HG02571 (cell line): Measurements from ENCODE around the gene TBX2.
"Not testable (repeated sequence)": the region's sequence is repeated elsewhere in the genome, so short reads cannot be mapped to it uniquely, and the experiment has no call there.

Experiments used
- ATAC-seq: cut with Tn5 transposase; IDR thresholded peaks from one replicate; pipeline ENCODE4 v1.9.1; 2021; ENCODE audit warnings: mild to moderate bottlenecking, moderate library complexity; ENCODE audit not compliant: unreplicated experiment

Gene TBX2

DNA sequence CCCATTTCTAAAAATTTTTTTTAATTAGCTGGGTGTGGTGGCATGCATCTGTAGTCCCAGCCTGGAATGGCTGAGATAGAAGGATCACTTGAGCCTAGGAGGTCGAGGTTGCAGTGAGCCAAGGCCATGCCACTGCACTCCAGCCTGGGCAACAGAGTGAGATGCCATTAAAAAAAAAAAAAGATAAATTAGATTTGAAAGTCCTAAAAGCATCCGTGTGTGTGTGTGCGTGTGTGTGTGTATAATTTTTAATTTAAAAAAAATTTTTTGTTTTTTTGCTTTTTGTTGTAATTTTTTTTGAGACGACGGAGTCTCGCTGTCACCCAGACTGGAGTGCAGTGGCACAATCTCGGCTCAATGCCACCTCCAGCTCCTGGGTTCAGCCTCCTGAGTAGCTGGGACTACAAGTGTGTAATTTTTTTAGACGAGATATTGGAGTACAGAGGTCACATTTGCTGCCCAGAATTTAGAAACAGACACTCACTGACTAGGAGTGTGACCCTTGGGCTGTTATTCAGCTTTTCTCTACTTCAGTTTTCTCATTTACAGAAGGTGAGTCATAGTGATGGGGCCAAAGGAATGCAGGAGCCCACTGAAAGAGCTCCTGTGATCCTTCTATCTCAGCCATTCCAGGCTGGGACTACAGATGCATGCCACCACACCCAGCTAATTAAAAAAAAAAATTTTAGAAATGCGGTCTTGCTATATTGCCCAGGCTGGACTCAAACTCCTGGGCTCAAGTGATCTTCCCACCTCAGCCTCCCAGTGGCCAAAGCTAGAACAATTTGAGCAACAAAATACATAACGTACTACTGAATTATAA is 27.1 kb downstream of the TBX2 start:
- no peak for ATAC-seq

- ATAC-seq: no peak
Measured at GRCh38 chr17:61427567-61427966, 27.9 kb downstream of the TBX2 start.

DNA sequence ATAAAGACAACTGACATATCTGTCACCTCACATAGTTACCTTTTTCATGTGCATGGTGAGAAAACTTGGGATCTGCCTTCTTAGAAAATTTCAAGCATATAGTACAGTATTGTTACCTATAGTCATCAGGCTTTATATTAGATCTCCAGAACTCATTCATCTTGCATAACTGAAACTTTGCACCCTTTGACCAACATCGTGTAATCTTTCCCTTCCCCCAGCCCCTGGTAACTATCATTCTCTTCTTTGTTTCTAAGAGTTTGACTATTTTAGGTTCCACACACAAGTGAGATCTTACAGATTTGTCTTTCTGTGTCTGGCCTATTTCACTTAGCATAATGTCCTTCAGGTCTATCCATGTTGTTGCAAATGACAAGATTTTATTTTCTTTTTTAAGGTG is 29.6 kb downstream of the TBX2 start:
- no peak for ATAC-seq

DNA sequence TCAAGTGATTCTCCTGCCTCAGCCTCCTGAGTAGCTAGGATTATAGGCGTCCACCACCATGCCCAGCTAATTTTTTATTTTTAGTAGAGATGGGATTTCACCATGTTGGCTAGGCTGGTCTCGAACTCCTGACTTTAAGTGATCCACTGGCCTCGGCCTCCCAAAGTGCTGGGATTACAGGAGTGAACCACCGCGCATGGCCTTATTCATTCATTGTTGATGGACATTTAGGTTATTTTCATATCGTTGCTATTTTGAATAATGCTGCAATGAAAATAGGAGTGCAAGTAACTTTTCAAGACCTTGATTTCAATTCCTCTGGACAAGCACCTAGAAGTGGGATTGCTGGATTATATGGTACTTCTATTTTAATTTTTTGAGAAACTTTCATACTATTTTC is 30.2 kb downstream of the TBX2 start:
- not testable (repeated sequence) for ATAC-seq

DNA sequence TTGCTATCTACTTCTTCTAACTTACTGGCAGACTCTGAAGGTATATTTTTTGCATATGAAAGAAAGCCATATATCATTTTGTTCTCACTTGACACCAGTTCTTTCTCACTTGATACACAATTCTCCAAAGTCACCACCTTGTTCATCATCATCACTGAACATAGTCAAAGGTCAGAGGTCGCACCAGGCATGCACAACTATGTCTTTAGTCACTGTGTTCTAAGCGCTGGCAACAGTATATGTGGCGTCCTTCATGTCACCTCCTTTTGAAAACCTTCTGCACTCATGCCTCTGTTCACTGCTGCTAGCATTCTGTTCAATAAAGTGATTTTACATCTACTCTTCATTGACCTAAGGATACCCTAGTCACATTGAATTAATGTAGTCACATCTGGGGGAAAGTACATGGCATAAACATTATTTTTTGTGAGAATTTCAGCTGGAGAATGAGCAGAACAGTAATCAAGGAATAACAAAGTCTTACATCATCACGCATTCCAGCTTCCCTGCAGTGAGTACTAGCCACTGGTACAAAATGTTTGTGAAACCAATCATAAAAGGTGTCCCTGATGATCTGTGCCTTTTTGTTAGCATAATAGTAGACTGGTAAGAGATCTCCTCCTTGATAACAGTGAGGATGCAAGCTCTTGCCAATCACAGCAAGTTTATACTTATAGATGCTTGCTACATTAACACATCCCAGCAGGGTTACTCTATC is 32.1 kb downstream of the TBX2 start:
- no peak for ATAC-seq

DNA sequence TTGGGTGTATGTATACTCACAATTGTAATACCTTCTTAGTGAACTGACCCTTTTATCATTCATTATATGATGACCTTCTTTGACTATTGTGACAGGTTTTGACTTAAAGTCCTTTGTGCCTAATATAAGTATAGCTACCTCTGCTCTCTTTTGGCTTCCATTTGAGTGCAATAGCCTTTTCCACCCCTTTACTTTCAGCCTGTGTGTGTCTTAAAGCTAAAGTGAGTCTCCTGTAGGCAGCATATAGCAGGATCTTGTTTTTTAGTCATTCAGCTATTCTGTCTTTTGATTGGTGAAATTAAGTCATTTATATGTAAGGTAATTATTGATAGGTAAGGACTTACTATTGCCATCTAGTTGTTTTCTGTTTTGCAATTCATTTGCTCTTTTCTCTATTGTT is 36.6 kb downstream of the TBX2 start:
- ATAC-seq: no peak

DNA sequence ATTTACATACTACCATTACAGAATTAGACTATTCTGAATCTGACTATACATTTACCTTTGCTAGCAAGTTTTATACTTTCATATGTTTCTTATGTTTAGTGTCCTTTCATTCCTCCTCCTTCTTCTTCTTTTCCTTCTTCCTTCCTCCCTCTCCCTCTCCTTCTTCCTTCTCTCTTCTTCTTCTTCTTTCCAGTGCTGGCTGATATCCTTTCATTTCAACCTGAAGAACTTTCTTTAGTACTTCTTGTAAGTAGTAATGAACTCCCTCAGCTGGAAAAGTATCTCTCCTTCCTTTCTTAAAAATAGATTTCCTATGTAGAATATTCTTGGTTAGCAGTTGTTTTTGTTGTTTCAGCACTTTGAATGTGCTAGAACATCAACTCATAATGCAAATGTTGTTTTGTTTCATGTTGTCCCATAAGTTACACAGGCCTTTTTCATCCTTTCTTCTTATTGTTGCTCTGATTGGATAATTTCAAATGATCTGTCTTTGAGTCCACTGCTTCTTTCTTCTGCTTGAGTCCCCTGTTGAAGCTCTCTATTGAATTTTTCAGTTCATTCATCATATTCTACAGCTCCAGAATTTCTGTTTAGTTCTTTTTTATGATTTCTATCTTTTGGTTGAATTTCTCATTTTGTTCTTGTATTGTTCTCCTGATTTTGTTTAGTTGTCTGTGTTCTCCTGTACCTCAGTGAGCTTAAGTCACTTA is 37.5 kb downstream of the TBX2 start:
- ATAC-seq: no peak

DNA sequence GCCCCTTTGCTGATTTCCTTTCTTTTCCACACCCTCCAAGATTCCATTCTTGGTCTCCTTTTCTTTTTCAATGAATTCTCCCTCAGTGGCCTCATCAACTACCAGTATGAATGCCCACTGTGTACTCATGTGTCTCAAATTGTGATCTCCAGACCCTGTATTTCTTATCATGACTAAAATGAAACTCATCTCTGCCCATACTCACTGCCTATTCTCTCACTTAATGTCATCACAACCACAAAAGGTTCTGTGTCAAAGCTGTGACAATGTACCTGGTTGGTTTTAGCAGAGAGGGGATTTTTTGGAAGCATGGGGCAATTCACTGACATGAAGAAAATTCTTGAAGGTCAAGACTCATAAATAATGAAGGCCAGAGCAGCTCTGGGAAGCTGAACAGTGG is 41.1 kb downstream of the TBX2 start:
- ATAC-seq: no peak

GRCh38 chr17:61441507-61441906 is 41.9 kb downstream of the TBX2 start:
- not testable (repeated sequence) for ATAC-seq

- ATAC-seq: no peak
Measured at GRCh38 chr17:61442136-61442775, 42.6 kb downstream of the TBX2 start.

- no peak for ATAC-seq
Measured at GRCh38 chr17:61442878-61443474, 43.3 kb downstream of the TBX2 start.

DNA sequence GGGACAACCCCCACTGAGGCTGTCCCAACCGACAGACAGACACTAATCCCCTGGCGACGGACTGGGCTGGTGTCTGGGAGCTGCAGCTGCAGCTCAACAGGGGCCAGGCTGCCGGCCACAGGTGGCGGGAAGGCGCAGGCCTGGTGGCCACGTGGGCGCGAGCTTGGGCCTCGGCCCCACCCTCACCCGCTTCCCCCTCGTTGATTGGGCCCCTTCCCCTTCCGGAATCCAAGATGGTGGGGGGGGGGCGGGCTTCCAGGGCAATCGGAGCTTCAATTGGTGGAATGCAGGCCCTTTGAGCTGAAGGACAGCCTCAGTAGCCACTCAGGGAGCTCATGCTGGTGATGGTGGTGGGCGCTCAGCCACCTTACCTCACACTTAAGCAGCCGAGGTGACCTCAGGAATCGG is 43.8 kb downstream of the TBX2 start:
- ATAC-seq: no peak

- no peak for ATAC-seq
Measured at GRCh38 chr17:61444075-61444474, 44.4 kb downstream of the TBX2 start.

DNA sequence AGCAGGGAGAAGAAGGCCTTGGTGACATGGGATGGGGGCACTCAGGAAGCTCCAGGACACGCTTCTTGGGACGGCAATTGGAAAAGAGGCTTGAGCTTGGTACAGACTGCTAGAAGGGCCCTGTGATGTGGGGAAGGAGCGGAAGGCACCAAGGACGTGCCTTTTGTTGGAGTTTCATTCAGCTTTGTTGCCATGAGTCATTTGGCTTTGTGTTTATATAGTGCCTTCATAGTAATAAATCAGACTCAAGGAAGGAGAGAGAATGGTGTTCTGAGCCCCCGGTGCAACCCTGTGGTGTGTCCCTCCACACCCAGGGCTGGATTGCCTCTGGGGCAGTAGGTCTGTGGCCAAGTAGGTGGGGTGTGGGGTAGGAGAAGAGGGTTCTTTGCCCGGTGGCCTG is 45.2 kb downstream of the TBX2 start:
- no peak for ATAC-seq

DNA sequence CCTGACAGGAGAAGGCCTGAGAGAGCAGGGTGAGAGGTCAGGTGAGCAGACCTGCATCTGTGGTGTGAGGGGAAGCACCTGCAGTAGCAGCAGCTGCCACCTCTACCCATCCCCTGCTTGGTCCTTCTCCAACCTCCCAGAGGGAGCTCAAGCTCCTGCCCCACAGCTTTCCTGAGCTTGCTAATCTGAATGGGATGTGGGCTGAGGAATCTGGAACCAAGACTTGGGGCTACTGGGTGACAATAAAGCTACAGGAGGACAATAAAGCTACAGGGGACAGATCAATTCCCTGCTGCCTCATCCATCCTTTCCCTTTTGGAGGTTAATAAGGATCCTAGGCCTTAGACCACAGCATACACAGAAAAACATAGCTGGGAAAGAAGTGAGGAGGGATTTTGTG is 47.7 kb downstream of the TBX2 start:
- no peak for ATAC-seq

GRCh38 chr17:61448042-61448441 is 48.4 kb downstream of the TBX2 start:
- no peak for ATAC-seq

GRCh38 chr17:61449140-61449539 is 49.5 kb downstream of the TBX2 start:
- not testable (repeated sequence) for ATAC-seq

DNA sequence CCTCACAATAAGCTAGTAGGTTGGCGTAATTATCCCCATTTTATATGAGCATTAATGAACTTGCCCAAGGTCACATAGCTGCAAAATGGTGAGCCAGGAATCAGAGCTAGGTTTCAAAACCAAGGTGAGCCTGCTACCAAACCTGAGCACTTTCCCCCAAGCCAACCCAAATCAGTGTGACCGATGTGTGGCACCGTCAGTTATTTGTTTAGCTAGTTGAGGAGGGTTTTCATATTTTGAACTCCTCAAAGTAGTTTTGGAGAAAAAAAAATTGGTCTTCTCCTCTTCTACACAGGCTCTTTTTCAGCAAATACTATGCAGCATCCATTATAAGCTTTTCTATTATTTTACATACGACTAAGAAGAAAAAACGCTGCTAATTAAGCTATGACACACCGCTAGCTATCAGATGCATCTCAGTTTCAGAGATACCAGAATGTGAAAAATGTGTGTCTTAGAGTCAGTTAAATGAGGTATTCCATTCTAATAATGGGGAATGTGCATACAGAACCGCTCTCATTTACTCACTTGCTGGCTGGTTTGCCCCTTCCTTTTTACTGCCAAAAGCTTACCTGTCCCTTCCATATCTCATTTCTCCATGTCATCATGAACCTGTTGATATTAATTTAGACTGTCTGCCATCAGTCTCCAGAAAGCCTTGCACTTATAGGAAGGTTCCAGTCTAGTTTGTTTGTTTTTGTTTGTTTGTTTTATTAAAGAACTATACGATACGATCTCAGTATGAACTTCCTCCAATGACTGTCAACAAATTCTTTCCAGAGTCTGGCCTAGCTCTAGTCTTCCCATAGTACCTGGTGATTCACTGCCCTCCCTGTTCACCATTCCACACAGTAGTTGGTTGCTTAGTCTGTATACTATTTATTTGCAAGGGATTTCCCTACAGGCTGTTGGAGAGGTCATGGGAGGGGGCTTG is 50.3 kb downstream of the TBX2 start:
- no peak for ATAC-seq

- ATAC-seq: no peak
Measured at GRCh38 chr17:61450641-61451537, 51.2 kb downstream of the TBX2 start.
